Measurements from ENCODE around the gene CSRNP3.

The CSRNP3 gene

GRCh38 chr2:165432234-165432966 lies 37.1 kb upstream of the CSRNP3 start:
- no peak for DNase-seq (ENCODE audit: extremely low read depth, low read depth)
- no peak overlapping the region for H3K4me3 ChIP-seq (replicated peaks; ENCODE audit: low read depth, low read length)
- no peak for TF ChIP-seq CTCF (IDR thresholded peaks at IDR 0.05; ENCODE audit: low read depth, low read length, missing control alignments)

GRCh38 chr2:165434865-165435496 lies 34.5 kb upstream of the CSRNP3 start:
- no peak for DNase-seq (ENCODE audit: extremely low read depth, low read depth)
- TF ChIP-seq CTCF (IDR thresholded peaks at IDR 0.05; ENCODE audit: low read depth, low read length, missing control alignments): no peak
- no peak overlapping the region for H3K4me3 ChIP-seq (replicated peaks; ENCODE audit: low read depth, low read length)

DNA sequence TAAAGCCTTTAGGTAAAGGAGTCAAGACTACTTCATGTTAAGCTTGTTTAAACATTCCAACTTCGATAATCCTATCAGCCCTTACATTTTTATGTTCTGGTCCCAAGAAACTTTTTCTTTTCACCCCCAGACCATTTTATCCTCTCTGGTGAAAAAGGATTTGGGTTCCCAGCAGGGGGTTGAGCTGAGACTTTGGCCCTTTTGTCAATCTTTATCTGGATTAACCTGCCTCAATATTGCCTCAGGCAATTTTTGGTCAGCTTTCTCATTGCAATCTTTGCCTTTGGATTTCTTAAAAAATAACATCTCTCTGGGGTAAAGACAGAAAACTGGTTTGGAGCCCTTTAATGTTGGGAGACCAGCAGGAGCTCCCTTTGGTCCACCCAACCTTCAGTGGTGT lies 33.9 kb upstream of the CSRNP3 start:
- TF ChIP-seq CTCF (IDR thresholded peaks at IDR 0.05; ENCODE audit: low read depth, low read length, missing control alignments): no peak
- DNase-seq (ENCODE audit: extremely low read depth, low read depth): no peak
- H3K4me3 ChIP-seq (replicated peaks; ENCODE audit: low read depth, low read length): no peak overlapping the region

- DNase-seq (ENCODE audit: extremely low read depth, low read depth): no peak
- TF ChIP-seq CTCF (IDR thresholded peaks at IDR 0.05; ENCODE audit: low read depth, low read length, missing control alignments): no peak
- H3K4me3 ChIP-seq (replicated peaks; ENCODE audit: low read depth, low read length): no peak overlapping the region
Measured at GRCh38 chr2:165436559-165436958, 32.9 kb upstream of the CSRNP3 start.

GRCh38 chr2:165440367-165440766 lies 29.1 kb upstream of the CSRNP3 start:
- no peak for TF ChIP-seq CTCF (IDR thresholded peaks at IDR 0.05; ENCODE audit: low read depth, low read length, missing control alignments)
- peak; percentile 97 for DNase-seq (ENCODE audit: extremely low read depth, low read depth)
- H3K4me3 ChIP-seq (replicated peaks; ENCODE audit: low read depth, low read length): no peak overlapping the region

DNA sequence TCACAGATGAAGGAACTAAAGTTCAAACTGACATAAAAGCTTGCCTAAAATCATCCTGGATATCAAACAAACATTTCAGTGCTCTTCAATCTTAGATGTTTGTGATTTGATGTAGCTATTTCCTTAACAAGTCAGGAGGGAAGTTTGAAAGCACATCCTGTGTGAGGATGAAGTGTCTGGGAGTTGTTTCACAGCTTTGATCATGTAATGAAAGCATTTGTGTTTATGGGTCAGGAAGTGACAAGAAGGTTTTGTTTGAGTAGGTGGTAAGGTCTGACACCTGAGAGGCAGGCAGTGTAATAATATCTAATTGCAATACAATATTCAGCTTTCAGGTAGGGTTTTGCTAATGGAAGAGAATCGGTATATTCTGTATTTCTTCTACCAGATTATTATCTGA lies 26.0 kb upstream of the CSRNP3 start:
- DNase-seq (ENCODE audit: extremely low read depth, low read depth): no peak
- H3K4me3 ChIP-seq (replicated peaks; ENCODE audit: low read depth, low read length): no peak overlapping the region
- TF ChIP-seq CTCF (IDR thresholded peaks at IDR 0.05; ENCODE audit: low read depth, low read length, missing control alignments): no peak

Measured in HFF-Myc (cell line).